SK-N-SH (cell line): ENCODE measurements around the gene MBNL1.

Source experiments
- CHD2 ChIP-seq: fragments of 150-350 bp; IDR thresholded peaks from 2 replicates; pipeline ENCODE4 v1.6.1; 2018; ENCODE audit warnings: low read length; ENCODE audit not compliant: partially characterized antibody
- CTCF ChIP-seq: fragments of 200-600 bp; sonication (generic); IDR thresholded peaks from 2 replicates; pipeline ENCODE4 v1.6.1; 2017; ENCODE audit warnings: antibody characterized with exemption, mild to moderate bottlenecking, moderate library complexity
- NFIC ChIP-seq: IDR thresholded peaks from 2 replicates; pipeline ENCODE4 v1.4.0; 2012; ENCODE audit warnings: borderline replicate concordance
- PBX3 ChIP-seq: IDR thresholded peaks from 2 replicates; pipeline ENCODE4; 2012
- POLR2AphosphoS5 ChIP-seq: IDR thresholded peaks from 2 replicates; pipeline ENCODE4 v1.6.1; 2012; ENCODE audit warnings: low read depth, low read length
- RAD21 ChIP-seq: IDR thresholded peaks from 2 replicates; pipeline ENCODE4 v1.6.1; 2012; ENCODE audit warnings: mild to moderate bottlenecking, low read length
- REST ChIP-seq: IDR thresholded peaks from 2 replicates; pipeline ENCODE4 v1.6.1; 2012; ENCODE audit warnings: mild to moderate bottlenecking, low read depth, low read length, moderate library complexity
- SMC3 ChIP-seq: IDR thresholded peaks from 2 replicates; pipeline ENCODE4 v1.6.1; 2012; ENCODE audit warnings: low read depth, low read length, improper control_type of control experiment
- USF2 ChIP-seq: fragments of 150-350 bp; IDR thresholded peaks from 2 replicates; pipeline ENCODE4 v1.6.1; 2017; ENCODE audit warnings: antibody characterized with exemption, low read length, low read depth, borderline replicate concordance
- YY1 ChIP-seq: IDR thresholded peaks from 2 replicates; pipeline ENCODE4 v1.4.0; 2012; ENCODE audit warnings: low read depth, mild to moderate bottlenecking

- no peak for TF ChIP-seq PBX3
- no peak for TF ChIP-seq USF2
- TF ChIP-seq YY1: no peak
- TF ChIP-seq CHD2: no peak
- no peak for TF ChIP-seq CTCF
- TF ChIP-seq REST: no peak
- no peak for TF ChIP-seq POLR2AphosphoS5
- no peak for TF ChIP-seq SMC3
- TF ChIP-seq RAD21: no peak
- TF ChIP-seq NFIC: no peak
Observed at GRCh38 chr3:152496716-152497115, 228.0 kb downstream of the MBNL1 start.
